K562 (cell line): ENCODE results near the gene KCTD15. TPM values are rescaled to one million over a fixed set of nuclear protein-coding genes. Genes with fewer than 3 reads are reported as not detected.

ENCODE experiments used
- ATAC-seq: fragments of 200-7000 bp; cut with Tn5 transposase; 3 replicates; pipeline ENCODE4 v1.9.1; 2020; ENCODE audit warnings: moderate library complexity
- BruUV-seq: library from RNA; stranded (reverse); fragments of 400-500 nt; replicated peaks from 2 replicates; lab custom pipeline; 2021; lab: Mats Ljungman, UMichigan
- CTCF ChIA-PET: fragments of 300-600 bp; formaldehyde crosslinking; extraction: SDS; loops from one replicate; lab custom pipeline; 2021; ENCODE audit warnings: low intra/inter-chr PET ratio; lab: Yijun Ruan, JAX
- POLR2A ChIA-PET: fragments of 300-600, 350-650 bp; sonication (Branson Sonifier 250); formaldehyde crosslinking; extraction: SDS; loops from one replicate; lab custom pipeline; 2021; ENCODE audit warnings: antibody characterized with exemption, inconsistent platforms; lab: Yijun Ruan, JAX
- DNase-seq, 4 experiments: peaks; one replicate each; pipeline versions ENCODE4 v3.0.0 to v3.0.0-alpha.2; 2011 to 2018; ENCODE audit warnings: low spot score in 3 of 4, mixed read lengths in 3 of 4; ENCODE audit errors: extremely low read depth in 1 of 4
- FAIRE-seq: peaks from 2 replicates; lab custom pipeline; 2011; peaks lifted over from hg19 to GRCh38; lab: Jason Lieb, UNC
- H2AFZ ChIP-seq: 2 replicates; pipeline ENCODE4 v1.6.0; 2011; ENCODE audit warnings: low read depth, low read length, control low read depth, inconsistent platforms
- H3K27ac ChIP-seq: fragments of 200-600 bp; 3 replicates; pipeline ENCODE4 v1.8.0; 2011; ENCODE audit warnings: low read depth, mild to moderate bottlenecking, control low read depth, inconsistent platforms, low read length, moderate library complexity, mixed read lengths; ENCODE audit errors: extremely low read depth
- H3K27me3 ChIP-seq, 2 experiments: fragments of 300-600 bp in 1 of 2; 2 replicates in 1 of 2; 3 replicates in 1 of 2; pipeline versions ENCODE4 v1.6.0 to v1.8.0; 2011; ENCODE audit warnings: inconsistent platforms in 2 of 2, low read length in 2 of 2, mild to moderate bottlenecking in 1 of 2, mixed read lengths in 1 of 2, moderate library complexity in 1 of 2; ENCODE audit not compliant: control insufficient read depth in 2 of 2, insufficient read depth in 2 of 2
- H3K36me3 ChIP-seq: fragments of 300-600 bp; 3 replicates; pipeline ENCODE4 v1.8.0; 2011; ENCODE audit warnings: mild to moderate bottlenecking, low read length, inconsistent platforms; ENCODE audit not compliant: control insufficient read depth, insufficient read depth
- H3K4me1 ChIP-seq, 2 experiments: fragments of 200-600 bp in 1 of 2; replicated peaks in 1 of 2; 2 replicates in 1 of 2; 3 replicates in 1 of 2; pipeline versions ENCODE4 v1.5.1 to v1.8.0; 2011; ENCODE audit warnings: inconsistent platforms in 2 of 2, low read length in 2 of 2, mild to moderate bottlenecking in 1 of 2, mixed read lengths in 1 of 2, moderate library complexity in 1 of 2; ENCODE audit not compliant: control insufficient read depth in 2 of 2, insufficient read depth in 2 of 2
- H3K4me2 ChIP-seq: 2 replicates; pipeline ENCODE4 v1.6.1; 2011; ENCODE audit warnings: low read length, control low read depth, inconsistent platforms, mixed read lengths; ENCODE audit not compliant: insufficient read depth
- H3K4me3 ChIP-seq: fragments of 200-600 bp; sonication (generic), shearing (Covaris generic); 2 replicates; pipeline ENCODE4 v1.5.1; 2016; ENCODE audit warnings: control low read depth, inconsistent platforms
- H3K79me2 ChIP-seq: fragments of 200-600 bp; 3 replicates; pipeline ENCODE4 v1.8.0; 2011; ENCODE audit warnings: low read length, inconsistent platforms; ENCODE audit not compliant: control insufficient read depth, insufficient read depth
- H3K9ac ChIP-seq, 2 experiments: 2 replicates each; pipeline versions ENCODE4 v1.6.0 to v1.6.1; 2011; ENCODE audit warnings: low read depth in 2 of 2, low read length in 2 of 2, control low read depth in 1 of 2, inconsistent platforms in 1 of 2, mild to moderate bottlenecking in 1 of 2, mixed read lengths in 1 of 2; ENCODE audit not compliant: insufficient read depth in 1 of 2
- H3K9me1 ChIP-seq: one replicate; pipeline ENCODE4 v1.6.0; 2011; ENCODE audit warnings: inconsistent platforms, mild to moderate bottlenecking, low read length, moderate library complexity; ENCODE audit not compliant: control insufficient read depth, insufficient read depth
- H3K9me3 ChIP-seq: replicated peaks from 2 replicates; pipeline ENCODE4 v1.5.1; 2011; ENCODE audit warnings: low read depth, low read length, inconsistent platforms; ENCODE audit not compliant: control insufficient read depth, insufficient read depth
- H4K20me1 ChIP-seq: replicated peaks from 2 replicates; pipeline ENCODE4 v1.6.1; 2011; ENCODE audit warnings: low read length, inconsistent platforms, mixed read lengths; ENCODE audit not compliant: control insufficient read depth, insufficient read depth
- FOXK2 ChIP-seq, 2 experiments: fragments of 450-650 bp; IDR thresholded peaks in 1 of 2; conservative IDR thresholded peaks in 1 of 2; 2 replicates each; pipeline ENCODE4 v1.6.1; 2016; ENCODE audit warnings: low read depth in 2 of 2, mild to moderate bottlenecking in 1 of 2
- GATAD2B ChIP-seq: fragments of 450-650 bp; IDR thresholded peaks from 2 replicates; pipeline ENCODE4 v1.6.1; 2017; ENCODE audit warnings: mild to moderate bottlenecking, borderline replicate concordance
- HNRNPUL1 ChIP-seq: fragments of 200-400 bp; formaldehyde crosslinking; IDR thresholded peaks from 2 replicates; pipeline ENCODE4 v1.6.1; 2017; ENCODE audit warnings: low read length
- NCOA1 ChIP-seq: fragments of 450-650 bp; IDR thresholded peaks from 2 replicates; pipeline ENCODE4 v1.6.1; 2016; ENCODE audit warnings: low read depth
- PURB ChIP-seq: sonication (generic); formaldehyde crosslinking; IDR thresholded peaks from 2 replicates; pipeline ENCODE4 v1.9.0; 2021; ENCODE audit warnings: low read depth, mild to moderate bottlenecking, missing genetic modification reagents
- WGBS: fragments of 100-300 bp; shearing (Covaris generic); methylation state at CpG from one replicate; pipeline ENCODE4 v1.1.6; 2016; ENCODE audit warnings: low coverage, mixed read lengths; ENCODE audit not compliant: insufficient coverage; ENCODE audit errors: missing lambda C conversion rate; 5-methylcytosine and 5-hydroxymethylcytosine counted together
- in situ Hi-C: fragments of 300-500 bp; cut with MboI; formaldehyde crosslinking; loops from 4 replicates; pipeline ENCODE4 v1.15.0; 2018; ENCODE audit warnings: inconsistent platforms, mixed read lengths
- intact Hi-C: fragments of 100-400 bp; cut with micrococcal nuclease; formaldehyde crosslinking; loops from 2 replicates; pipeline ENCODE4 v1.14.2; 2022
- polyA plus RNA-seq, 8 experiments: library from polyadenylated mRNA; depleted of rRNA in 4 of 8; stranded (reverse) in 5 of 8; unstranded in 3 of 8; fragments of >200 nt; fragmentation: Nextera tagmentation in 2 of 8; fragmentation: Illumina TruSeq in 1 of 8; extraction: Ambion mirVana in 2 of 8; extraction: Trizol in 1 of 8; gene quantifications; 2 replicates each; pipeline versions ENCODE4 v1.2.1 to v1.2.3, GENCODE V29; 2011 to 2014; ENCODE audit warnings: inconsistent platforms in 1 of 8, missing spikeins in 1 of 8
- total RNA-seq, 7 experiments: library from RNA; depleted of rRNA in 6 of 7; stranded (reverse); fragments of >200 nt in 6 of 7; fragmentation: Illumina TruSeq in 2 of 7; extraction: Trizol in 2 of 7; gene quantifications; 2 replicates each; pipeline versions ENCODE4 v1.2.1 to v1.2.3, GENCODE V29; 2011 to 2021; ENCODE audit warnings: low replicate concordance in 1 of 7

KCTD15 gene
- total and polyA plus RNA-seq, 9 of the 15 experiments (the other 6 are each of a cell fraction or from before 2014, with no cell fraction given): 1.7 to 49.0 (median 11.8) TPM

- FAIRE-seq (no peak), DNase-seq (no peak), ATAC-seq (no peak)
- ChIA-PET POLR2A (interaction anchor here (1.1 to 1.2 kb wide), 2 partner anchors 9 to 351 kb away, joined by 3 read pairs; no protein-coding TSS in a partner anchor), CTCF (interaction anchor here (1.1 kb wide), 1 partner anchor 353 kb away, joined by 3 read pairs; no protein-coding TSS in a partner anchor)
- H3K36me3 ChIP-seq: no peaks in the 10 kb centered on the region
- no peak overlapping the region for H3K9ac ChIP-seq
- H4K20me1 ChIP-seq: peaks cover 23% of the 10 kb centered on the region
- H3K27me3 ChIP-seq: peaks cover 0 to 55% of the 10 kb centered on the region in 2 experiments; a peak in 3 of 5 replicates
- BruUV-seq: no TSS peak
- H3K27ac ChIP-seq: no peak overlapping the region
- H3K4me1 ChIP-seq: peaks cover 0 to 8% of the 10 kb centered on the region in 2 experiments; a peak in 1 of 5 replicates
- WGBS: 0% methylated on average over 6 of the region's 6 CpGs
- intact Hi-C loops: no loop called here
- H3K9me3 ChIP-seq: no peaks in the 10 kb centered on the region
- no peak overlapping the region for H3K4me2 ChIP-seq
- no peak overlapping the region for H3K4me3 ChIP-seq
- no peak for TF ChIP-seq FOXK2 (conservative IDR thresholded peaks at IDR 0.05 in 1 of 2, IDR thresholded peaks at IDR 0.05 in 1 of 2; ENCODE audit: low read depth in 2 of 2)
- no peak for TF ChIP-seq HNRNPUL1
- TF ChIP-seq, all 486 proteins: peak for 0
- in situ Hi-C loops: no loop called here
- H2AFZ ChIP-seq: no peak overlapping the region
- no peaks in the 10 kb centered on the region for H3K79me2 ChIP-seq
- H3K9me1 ChIP-seq: no peaks in the 10 kb centered on the region
Observed at GRCh38 chr19:33769208-33769607, 27.5 kb upstream of the KCTD15 start.

- WGBS: 0% methylated on average over 8 of the region's 8 CpGs
- H3K36me3 ChIP-seq: no peaks in the 10 kb centered on the region
- no peaks in the 10 kb centered on the region for H3K79me2 ChIP-seq
- POLR2A ChIA-PET: interaction anchor here (0.7 to 1.3 kb wide), 4 partner anchors 84 to 351 kb away, joined by 3 to 5 read pairs (median 4); no protein-coding TSS in a partner anchor
- BruUV-seq: no TSS peak
- H3K27me3 ChIP-seq: peaks cover 0 to 54% of the 10 kb centered on the region in 2 experiments; a peak in 3 of 5 replicates
- FAIRE-seq (no peak), ATAC-seq (no peak), DNase-seq (no peak)
- H3K9me3 ChIP-seq: no peaks in the 10 kb centered on the region
- H3K9me1 ChIP-seq: no peaks in the 10 kb centered on the region
- H2AFZ ChIP-seq: no peak overlapping the region
- H4K20me1 ChIP-seq: peaks cover 23% of the 10 kb centered on the region
- no peak overlapping the region for H3K4me3 ChIP-seq
- peaks cover 0 to 8% of the 10 kb centered on the region in 2 experiments; a peak in 1 of 5 replicates for H3K4me1 ChIP-seq
- intact Hi-C loops: loop anchor here (5.0 to 10.0 kb wide), 2 partner anchors 45 to 533 kb away; no protein-coding TSS in a partner anchor
- CTCF ChIA-PET: interaction anchor here (2.2 kb wide), 1 partner anchor 339 kb away, joined by 20 read pairs; no protein-coding TSS in a partner anchor
- no peak for TF ChIP-seq PURB (CRISPR knock-in tag)
- no peak for TF ChIP-seq GATAD2B
- TF ChIP-seq NCOA1: no peak
- TF ChIP-seq, all 486 proteins: peak for 0
- in situ Hi-C loops: loop anchor here (5.0 kb wide), 2 partner anchors 348 to 533 kb away; no protein-coding TSS in a partner anchor
- no peak overlapping the region for H3K4me2 ChIP-seq
- H3K9ac ChIP-seq: no peak overlapping the region
- no peak overlapping the region for H3K27ac ChIP-seq
Observed at GRCh38 chr19:33770107-33770506, 26.6 kb upstream of the KCTD15 start.
